ENCODE data around the gene GRK4.

Gene GRK4

GRCh38 chr4:3019145-3019846 is 55.9 kb downstream of the GRK4 start:
- H3K27ac Mint-ChIP-seq = no peak overlapping the region
- peaks cover 12% of the 10 kb centered on the region for H3K4me1 Mint-ChIP-seq
- H3K4me3 Mint-ChIP-seq = no peak overlapping the region
- H3K27me3 Mint-ChIP-seq (ENCODE audit: low read depth) = peaks cover 3% of the 10 kb centered on the region
- peaks cover 12% of the 10 kb centered on the region for H3K36me3 Mint-ChIP-seq (ENCODE audit: low read depth)
- H3K9me3 Mint-ChIP-seq = peaks cover 8% of the 10 kb centered on the region
- no peak for TF ChIP-seq CTCF (IDR thresholded peaks at IDR 0.05; ENCODE audit: unreplicated experiment in 3 of 3)

GRCh38 chr4:3021127-3021526 is 57.8 kb downstream of the GRK4 start:
- Mint-ChIP-seq H3K9me3 (peaks cover 8% of the 10 kb centered on the region), H3K4me3 (no peak overlapping the region), H3K27ac (no peak overlapping the region), H3K36me3 (ENCODE audit: low read depth) (peaks cover 9% of the 10 kb centered on the region), H3K27me3 (ENCODE audit: low read depth) (peaks cover 3% of the 10 kb centered on the region), H3K4me1 (peaks cover 12% of the 10 kb centered on the region)
- no peak for TF ChIP-seq CTCF (IDR thresholded peaks at IDR 0.05; ENCODE audit: unreplicated experiment in 3 of 3)

GRCh38 chr4:3021627-3022026 is 58.3 kb downstream of the GRK4 start:
- H3K27ac Mint-ChIP-seq = no peak overlapping the region
- peaks cover 3% of the 10 kb centered on the region for H3K27me3 Mint-ChIP-seq (ENCODE audit: low read depth)
- TF ChIP-seq CTCF (IDR thresholded peaks at IDR 0.05; ENCODE audit: unreplicated experiment in 3 of 3) = no peak
- H3K36me3 Mint-ChIP-seq (ENCODE audit: low read depth) = peaks cover 9% of the 10 kb centered on the region
- H3K9me3 Mint-ChIP-seq = peaks cover 8% of the 10 kb centered on the region
- H3K4me1 Mint-ChIP-seq = peaks cover 11% of the 10 kb centered on the region
- H3K4me3 Mint-ChIP-seq = no peak overlapping the region

- Mint-ChIP-seq H3K27ac (no peak overlapping the region), H3K9me3 (peaks cover 8% of the 10 kb centered on the region), H3K4me3 (no peak overlapping the region), H3K4me1 (peaks cover 6% of the 10 kb centered on the region), H3K27me3 (ENCODE audit: low read depth) (peaks cover 3% of the 10 kb centered on the region), H3K36me3 (ENCODE audit: low read depth) (peaks cover 9% of the 10 kb centered on the region)
- TF ChIP-seq CTCF (IDR thresholded peaks at IDR 0.05; ENCODE audit: unreplicated experiment in 3 of 3) = no peak
Observed at GRCh38 chr4:3022112-3022511, 58.7 kb downstream of the GRK4 start.

GRCh38 chr4:3022651-3023050 is 59.3 kb downstream of the GRK4 start:
- no peak overlapping the region for H3K4me3 Mint-ChIP-seq
- H3K9me3 Mint-ChIP-seq = peaks cover 8% of the 10 kb centered on the region
- H3K27ac Mint-ChIP-seq = no peak overlapping the region
- no peak for TF ChIP-seq CTCF (IDR thresholded peaks at IDR 0.05; ENCODE audit: unreplicated experiment in 3 of 3)
- peaks cover 3% of the 10 kb centered on the region for H3K27me3 Mint-ChIP-seq (ENCODE audit: low read depth)
- H3K4me1 Mint-ChIP-seq = peaks cover under 1% of the 10 kb centered on the region
- peaks cover 9% of the 10 kb centered on the region for H3K36me3 Mint-ChIP-seq (ENCODE audit: low read depth)

- peaks cover 3% of the 10 kb centered on the region for H3K27me3 Mint-ChIP-seq (ENCODE audit: low read depth)
Observed at GRCh38 chr4:3025881-3026280, 62.5 kb downstream of the GRK4 start.

More at GRCh38 chr4:3025881-3026280, 62.5 kb downstream of the GRK4 start:
- no peak for TF ChIP-seq CTCF (IDR thresholded peaks at IDR 0.05; ENCODE audit: unreplicated experiment in 3 of 3)
- Mint-ChIP-seq H3K9me3 (peaks cover 8% of the 10 kb centered on the region), H3K4me1 (peaks cover 3% of the 10 kb centered on the region), H3K4me3 (no peak overlapping the region), H3K27ac (no peak overlapping the region), H3K36me3 (ENCODE audit: low read depth) (peaks cover 9% of the 10 kb centered on the region)
